ENCODE data around the gene CCDC9.

CCDC9 gene

GRCh38 chr19:47227352-47228167 lies 28.8 kb upstream of the CCDC9 start:
- no peaks in the 10 kb centered on the region for H3K79me2 ChIP-seq (ENCODE audit: control insufficient read depth, insufficient read depth, low read length, unreplicated experiment)
- no peaks in the 10 kb centered on the region for H3K36me3 ChIP-seq (ENCODE audit: insufficient read depth, low read length)
- peak overlapping the region; percentile 82 for H3K27ac ChIP-seq (ENCODE audit: low read depth, low read length)
- H3K4me3 ChIP-seq (ENCODE audit: low read depth, low read length): peak overlapping the region; percentile 93
- peaks cover 20% of the 10 kb centered on the region for H3K4me1 ChIP-seq (ENCODE audit: control insufficient read depth, insufficient read depth, low read length, unreplicated experiment)
- H3K27me3 ChIP-seq (ENCODE audit: insufficient read depth, low read length): no peaks in the 10 kb centered on the region
- no peak overlapping the region for H2AFZ ChIP-seq (ENCODE audit: low read length, unreplicated experiment)

- H3K79me2 ChIP-seq (ENCODE audit: control insufficient read depth, insufficient read depth, low read length, unreplicated experiment): no peaks in the 10 kb centered on the region
- peaks cover 22% of the 10 kb centered on the region for H3K4me1 ChIP-seq (ENCODE audit: control insufficient read depth, insufficient read depth, low read length, unreplicated experiment)
- H3K4me3 ChIP-seq (ENCODE audit: low read depth, low read length): peak overlapping the region; percentile 93
- no peaks in the 10 kb centered on the region for H3K36me3 ChIP-seq (ENCODE audit: insufficient read depth, low read length)
- no peak overlapping the region for H2AFZ ChIP-seq (ENCODE audit: low read length, unreplicated experiment)
- H3K27me3 ChIP-seq (ENCODE audit: insufficient read depth, low read length): no peaks in the 10 kb centered on the region
- H3K27ac ChIP-seq (ENCODE audit: low read depth, low read length): peak overlapping the region; percentile 82; the same call in 1 of the 2 replicates
These were observed 28.0 kb upstream of the CCDC9 start for GRCh38 chr19:47228168-47228936.

DNA sequence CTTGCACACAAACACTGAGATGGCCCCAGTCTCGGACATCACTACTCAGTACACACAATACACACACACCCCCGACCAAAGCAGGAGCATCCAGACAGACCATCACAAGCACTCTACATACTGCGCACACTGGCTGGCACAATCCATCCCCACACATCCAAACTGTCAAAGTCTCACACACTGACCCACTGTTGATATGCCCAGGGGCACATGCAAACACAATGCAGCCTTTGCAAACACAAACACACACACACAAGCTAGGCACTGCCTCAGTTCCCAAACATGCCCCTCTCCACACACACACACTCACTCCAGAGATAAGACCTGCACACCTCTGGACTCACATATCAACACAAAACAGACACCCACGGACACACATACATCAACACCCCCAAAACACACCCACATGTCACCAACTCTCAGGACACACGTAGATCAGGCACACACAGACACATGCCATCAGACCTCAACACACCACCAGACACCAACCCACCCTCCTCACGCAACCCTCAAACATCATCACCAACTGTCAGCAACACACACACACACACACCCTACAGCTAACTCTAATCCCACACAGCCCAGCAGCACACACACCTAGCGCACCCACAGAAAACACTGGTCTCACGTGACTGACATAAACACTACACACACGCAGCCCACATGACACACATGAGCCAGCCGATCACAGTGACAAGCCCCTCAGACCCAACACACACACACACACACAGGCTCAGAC lies 27.2 kb upstream of the CCDC9 start:
- Histone ChIP-seq H2AFZ (ENCODE audit: low read length, unreplicated experiment) (no peak overlapping the region), H3K36me3 (ENCODE audit: insufficient read depth, low read length) (no peaks in the 10 kb centered on the region), H3K4me3 (ENCODE audit: low read depth, low read length) (peak overlapping the region; percentile 93), H3K27ac (ENCODE audit: low read depth, low read length) (no peak overlapping the region), H3K27me3 (ENCODE audit: insufficient read depth, low read length) (no peaks in the 10 kb centered on the region), H3K79me2 (ENCODE audit: control insufficient read depth, insufficient read depth, low read length, unreplicated experiment) (no peaks in the 10 kb centered on the region), H3K4me1 (ENCODE audit: control insufficient read depth, insufficient read depth, low read length, unreplicated experiment) (peaks cover 22% of the 10 kb centered on the region)

DNA sequence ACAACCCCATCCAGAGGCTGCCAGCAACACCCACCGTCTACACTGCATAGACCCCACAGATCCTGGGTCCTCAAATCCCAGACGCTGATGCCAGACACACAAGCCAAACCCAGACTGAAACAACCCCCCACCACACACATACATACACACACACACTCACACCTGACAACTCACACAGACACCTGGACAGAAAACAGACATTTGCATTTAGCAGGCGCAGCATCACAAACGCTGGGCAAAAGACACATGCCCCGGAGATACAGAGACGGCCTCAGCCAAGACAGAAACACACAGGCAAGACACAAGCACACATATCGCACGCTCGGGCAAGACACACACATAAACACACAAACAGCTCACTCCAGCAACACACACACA lies 26.7 kb upstream of the CCDC9 start:
- H3K79me2 ChIP-seq (ENCODE audit: control insufficient read depth, insufficient read depth, low read length, unreplicated experiment): no peaks in the 10 kb centered on the region
- H3K27ac ChIP-seq (ENCODE audit: low read depth, low read length): no peak overlapping the region
- H3K27me3 ChIP-seq (ENCODE audit: insufficient read depth, low read length): no peaks in the 10 kb centered on the region
- no peak overlapping the region for H2AFZ ChIP-seq (ENCODE audit: low read length, unreplicated experiment)
- H3K4me1 ChIP-seq (ENCODE audit: control insufficient read depth, insufficient read depth, low read length, unreplicated experiment): peaks cover 22% of the 10 kb centered on the region
- peak overlapping the region; percentile 93 for H3K4me3 ChIP-seq (ENCODE audit: low read depth, low read length)
- no peaks in the 10 kb centered on the region for H3K36me3 ChIP-seq (ENCODE audit: insufficient read depth, low read length)

DNA sequence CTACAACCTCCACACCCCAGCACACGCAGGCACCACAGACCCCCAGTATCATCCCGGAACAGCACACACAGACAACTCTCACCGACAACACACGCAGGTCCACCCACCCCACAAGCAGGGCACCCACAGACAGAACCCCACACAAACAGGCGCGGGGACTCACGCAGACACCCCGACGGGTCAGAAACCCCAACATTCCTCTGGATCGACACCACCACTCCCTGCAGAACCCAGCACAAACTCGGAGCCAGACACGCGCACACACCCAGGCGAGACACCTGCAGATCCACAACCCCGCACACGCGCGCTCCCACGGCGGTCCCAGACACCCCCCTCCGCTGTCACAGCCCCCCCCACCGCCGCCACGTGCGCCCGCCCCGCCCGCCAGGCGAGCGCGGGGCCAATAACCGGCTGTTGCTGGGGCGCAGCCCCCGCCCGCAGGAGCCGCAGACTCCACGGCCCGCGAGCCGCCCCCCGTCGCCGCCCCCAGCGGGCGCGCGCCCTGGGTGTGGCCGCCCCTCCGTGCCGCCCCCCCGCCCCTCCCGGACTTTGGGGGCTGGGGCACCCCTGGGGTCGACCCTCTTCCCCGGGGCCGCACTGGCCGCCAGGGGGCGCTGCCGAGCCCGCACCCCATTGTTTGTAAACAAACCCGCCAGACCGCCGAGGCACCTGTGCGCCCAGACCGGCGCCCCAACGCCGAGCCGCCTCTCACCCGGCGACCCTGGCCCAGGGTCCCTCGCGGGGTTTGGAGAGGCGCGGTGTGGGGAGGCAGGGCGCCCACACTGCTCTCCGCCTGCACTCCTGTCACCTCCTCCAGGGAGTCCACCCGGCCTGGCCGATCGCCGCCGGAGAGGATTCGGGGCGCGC lies 26.0 kb upstream of the CCDC9 start:
- Histone ChIP-seq H3K79me2 (ENCODE audit: control insufficient read depth, insufficient read depth, low read length, unreplicated experiment) (no peaks in the 10 kb centered on the region), H3K4me1 (ENCODE audit: control insufficient read depth, insufficient read depth, low read length, unreplicated experiment) (peaks cover 22% of the 10 kb centered on the region), H2AFZ (ENCODE audit: low read length, unreplicated experiment) (peak overlapping the region; percentile 68), H3K36me3 (ENCODE audit: insufficient read depth, low read length) (no peaks in the 10 kb centered on the region), H3K27ac (ENCODE audit: low read depth, low read length) (no peak overlapping the region), H3K27me3 (ENCODE audit: insufficient read depth, low read length) (no peaks in the 10 kb centered on the region), H3K4me3 (ENCODE audit: low read depth, low read length) (peak overlapping the region; percentile 93)

- Histone ChIP-seq H3K4me3 (ENCODE audit: low read depth, low read length) (peak within 1 kb of the TSS; percentile 93), H2AFZ (ENCODE audit: low read length, unreplicated experiment) (peak within 1 kb of the TSS; percentile 68), H3K27me3 (ENCODE audit: insufficient read depth, low read length) (no peaks in the 10 kb centered on the region), H3K4me1 (ENCODE audit: control insufficient read depth, insufficient read depth, low read length, unreplicated experiment) (peaks cover 20% of the 10 kb centered on the region), H3K79me2 (ENCODE audit: control insufficient read depth, insufficient read depth, low read length, unreplicated experiment) (no peaks in the 10 kb centered on the region), H3K27ac (ENCODE audit: low read depth, low read length) (peak within 1 kb of the TSS; percentile 49), H3K36me3 (ENCODE audit: insufficient read depth, low read length) (no peaks in the 10 kb centered on the region)
These were observed 25.5 kb upstream of the CCDC9 start, which contains the start of gene BBC3 for GRCh38 chr19:47230921-47231214. TSS of gene BBC3 (minus strand) at chr19:47231199. CDS start at chr19:47228431, 2,768 bp downstream.

DNA sequence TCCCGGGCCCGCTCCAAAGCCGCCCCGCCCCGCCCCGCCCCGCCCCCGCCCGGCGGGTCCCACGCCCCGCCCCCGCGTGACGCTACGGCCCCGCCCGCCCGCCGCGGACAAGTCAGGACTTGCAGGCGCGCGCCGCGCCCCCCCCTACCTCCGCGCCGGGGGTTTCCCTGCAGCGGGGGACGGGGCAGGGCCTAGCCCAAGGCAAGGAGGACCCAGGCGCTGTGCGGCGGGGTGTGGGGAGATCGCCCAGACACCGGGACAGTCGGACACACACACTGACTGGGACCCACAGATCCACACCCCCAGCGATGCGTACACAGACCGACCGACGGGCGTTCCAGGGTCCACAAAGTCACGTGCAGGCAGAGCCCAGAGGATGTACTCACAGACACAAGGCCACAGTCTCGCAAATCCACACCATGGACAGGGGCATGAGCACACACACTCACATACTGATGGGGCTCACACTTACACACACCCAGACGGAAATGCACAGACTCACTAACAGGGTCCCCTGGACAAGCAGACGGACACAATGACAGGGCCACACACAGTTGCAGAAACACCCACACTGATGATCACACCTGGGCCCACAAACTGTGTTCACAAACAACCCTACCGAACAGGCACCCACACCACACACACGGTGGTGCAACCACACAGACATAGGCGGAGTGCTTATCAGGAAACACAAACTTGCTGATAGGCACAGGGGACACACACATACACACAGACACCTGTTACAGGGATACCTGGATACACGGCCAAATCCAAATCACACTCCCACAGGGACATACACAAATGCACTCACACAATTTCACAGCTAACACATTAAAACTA lies 24.9 kb upstream of the CCDC9 start:
- Histone ChIP-seq H3K4me1 (ENCODE audit: control insufficient read depth, insufficient read depth, low read length, unreplicated experiment) (peaks cover 18% of the 10 kb centered on the region), H3K79me2 (ENCODE audit: control insufficient read depth, insufficient read depth, low read length, unreplicated experiment) (no peaks in the 10 kb centered on the region), H2AFZ (ENCODE audit: low read length, unreplicated experiment) (no peak overlapping the region), H3K27ac (ENCODE audit: low read depth, low read length) (peak overlapping the region; percentile 49), H3K36me3 (ENCODE audit: insufficient read depth, low read length) (no peaks in the 10 kb centered on the region), H3K27me3 (ENCODE audit: insufficient read depth, low read length) (no peaks in the 10 kb centered on the region), H3K4me3 (ENCODE audit: low read depth, low read length) (peak overlapping the region; percentile 80)

DNA sequence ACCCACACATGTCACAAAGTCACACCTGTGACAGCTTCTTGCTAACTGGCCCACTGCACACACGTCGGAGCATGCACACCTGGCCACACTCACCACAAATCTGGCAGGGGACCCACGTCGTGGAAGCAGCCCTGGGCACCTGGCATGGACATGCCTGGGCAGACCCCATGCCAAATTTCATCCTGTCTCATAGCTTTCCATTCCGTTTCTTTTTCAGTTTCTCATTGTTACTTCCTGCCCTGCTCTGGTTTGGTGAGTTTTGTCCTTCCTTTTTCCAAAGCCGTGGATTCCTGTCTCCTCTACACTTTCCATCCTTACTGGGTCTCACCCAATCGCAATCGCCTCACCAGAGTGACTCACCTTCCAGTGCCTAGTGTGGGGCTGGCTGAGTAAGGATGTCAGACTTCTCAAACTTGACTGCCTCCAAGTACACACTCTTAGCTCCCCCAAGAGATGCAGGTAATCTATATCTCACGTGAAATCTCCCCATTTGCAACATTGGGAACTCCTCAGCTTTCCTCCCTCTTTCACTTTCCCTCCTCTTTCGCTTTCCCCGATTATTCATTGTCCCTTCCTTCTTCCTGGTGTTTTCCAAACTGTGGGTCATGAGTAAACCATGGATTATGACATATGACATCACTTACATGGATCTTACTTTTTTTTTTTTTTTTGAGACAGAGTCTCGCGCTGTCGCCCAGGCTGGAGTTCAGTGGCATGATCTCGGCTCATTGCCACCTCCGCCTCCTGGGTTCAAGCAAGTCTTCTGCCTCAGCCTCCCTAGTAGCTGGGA lies 23.7 kb upstream of the CCDC9 start:
- H3K79me2 ChIP-seq (ENCODE audit: control insufficient read depth, insufficient read depth, low read length, unreplicated experiment): no peaks in the 10 kb centered on the region
- peaks cover 11% of the 10 kb centered on the region for H3K4me1 ChIP-seq (ENCODE audit: control insufficient read depth, insufficient read depth, low read length, unreplicated experiment)
- H3K4me3 ChIP-seq (ENCODE audit: low read depth, low read length): peak overlapping the region; percentile 80
- H3K27me3 ChIP-seq (ENCODE audit: insufficient read depth, low read length): no peaks in the 10 kb centered on the region
- no peak overlapping the region for H2AFZ ChIP-seq (ENCODE audit: low read length, unreplicated experiment)
- no peaks in the 10 kb centered on the region for H3K36me3 ChIP-seq (ENCODE audit: insufficient read depth, low read length)
- H3K27ac ChIP-seq (ENCODE audit: low read depth, low read length): peak overlapping the region; percentile 63

DNA sequence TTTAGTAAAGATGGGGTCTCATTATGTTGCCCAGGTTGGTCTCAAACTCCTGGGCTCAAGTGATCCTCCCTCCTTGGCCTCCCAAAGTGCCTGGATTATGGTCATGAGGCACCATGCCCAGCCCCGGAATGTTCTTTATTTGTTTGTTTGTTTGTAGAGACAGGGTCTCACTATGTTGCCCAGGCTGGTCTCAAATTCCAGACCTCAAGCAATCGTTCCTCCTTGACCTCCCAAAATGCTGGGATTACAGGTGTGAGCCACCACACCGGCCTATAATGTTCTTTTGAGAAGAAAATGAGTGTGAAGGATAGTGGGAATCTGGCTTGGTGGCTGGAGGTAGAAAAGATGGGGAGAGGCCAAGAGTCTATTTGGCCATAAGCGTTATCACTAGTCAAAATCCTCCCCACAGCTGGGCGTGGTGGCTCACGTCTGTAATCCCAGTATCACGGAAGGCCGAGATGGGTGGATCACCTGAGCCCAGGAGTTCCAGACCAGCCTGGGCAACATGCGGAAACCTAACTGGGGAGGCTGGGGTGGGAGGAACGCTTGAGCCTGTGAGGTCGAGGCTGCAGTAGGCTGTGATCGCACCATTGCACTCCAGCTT lies 20.2 kb upstream of the CCDC9 start:
- Histone ChIP-seq H3K4me1 (ENCODE audit: control insufficient read depth, insufficient read depth, low read length, unreplicated experiment) (peaks cover 14% of the 10 kb centered on the region), H3K4me3 (ENCODE audit: low read depth, low read length) (no peak overlapping the region), H3K79me2 (ENCODE audit: control insufficient read depth, insufficient read depth, low read length, unreplicated experiment) (no peaks in the 10 kb centered on the region), H3K27ac (ENCODE audit: low read depth, low read length) (no peak overlapping the region), H2AFZ (ENCODE audit: low read length, unreplicated experiment) (no peak overlapping the region), H3K36me3 (ENCODE audit: insufficient read depth, low read length) (no peaks in the 10 kb centered on the region), H3K27me3 (ENCODE audit: insufficient read depth, low read length) (peaks cover 5% of the 10 kb centered on the region; the same call in 1 of the 2 replicates)
